ENCODE results near the gene CYS1.

DNA sequence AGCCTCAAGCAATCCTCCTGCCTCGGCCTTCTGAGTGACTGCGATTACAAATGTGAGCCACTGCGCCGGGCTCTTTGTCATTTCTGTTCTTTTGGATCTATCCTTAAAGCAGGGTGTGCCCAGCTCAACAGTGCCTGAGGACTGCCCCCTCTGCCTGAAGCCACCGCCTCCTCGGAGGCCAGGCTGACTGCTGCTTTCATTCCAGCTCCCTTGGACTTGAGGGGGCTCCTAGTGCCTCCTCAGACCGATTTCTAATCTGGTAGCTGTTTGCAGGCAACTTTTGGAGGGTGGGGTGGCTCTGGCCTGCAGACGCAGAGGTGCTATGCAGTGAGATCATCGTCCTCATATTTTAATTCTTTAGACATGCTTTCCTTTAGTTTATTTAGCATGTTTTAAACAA, 72.8 kb downstream of the CYS1 start:
- TF ChIP-seq POLR2AphosphoS5 (IDR thresholded peaks at IDR 0.05): no peak
- TF ChIP-seq, protein P1, sequence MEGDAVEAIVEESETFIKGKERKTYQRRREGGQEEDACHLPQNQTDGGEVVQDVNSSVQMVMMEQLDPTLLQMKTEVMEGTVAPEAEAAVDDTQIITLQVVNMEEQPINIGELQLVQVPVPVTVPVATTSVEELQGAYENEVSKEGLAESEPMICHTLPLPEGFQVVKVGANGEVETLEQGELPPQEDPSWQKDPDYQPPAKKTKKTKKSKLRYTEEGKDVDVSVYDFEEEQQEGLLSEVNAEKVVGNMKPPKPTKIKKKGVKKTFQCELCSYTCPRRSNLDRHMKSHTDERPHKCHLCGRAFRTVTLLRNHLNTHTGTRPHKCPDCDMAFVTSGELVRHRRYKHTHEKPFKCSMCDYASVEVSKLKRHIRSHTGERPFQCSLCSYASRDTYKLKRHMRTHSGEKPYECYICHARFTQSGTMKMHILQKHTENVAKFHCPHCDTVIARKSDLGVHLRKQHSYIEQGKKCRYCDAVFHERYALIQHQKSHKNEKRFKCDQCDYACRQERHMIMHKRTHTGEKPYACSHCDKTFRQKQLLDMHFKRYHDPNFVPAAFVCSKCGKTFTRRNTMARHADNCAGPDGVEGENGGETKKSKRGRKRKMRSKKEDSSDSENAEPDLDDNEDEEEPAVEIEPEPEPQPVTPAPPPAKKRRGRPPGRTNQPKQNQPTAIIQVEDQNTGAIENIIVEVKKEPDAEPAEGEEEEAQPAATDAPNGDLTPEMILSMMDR (IDR thresholded peaks at IDR 0.05; ENCODE audit: poor library complexity, severe bottlenecking): no peak
- TF ChIP-seq, protein P2, sequence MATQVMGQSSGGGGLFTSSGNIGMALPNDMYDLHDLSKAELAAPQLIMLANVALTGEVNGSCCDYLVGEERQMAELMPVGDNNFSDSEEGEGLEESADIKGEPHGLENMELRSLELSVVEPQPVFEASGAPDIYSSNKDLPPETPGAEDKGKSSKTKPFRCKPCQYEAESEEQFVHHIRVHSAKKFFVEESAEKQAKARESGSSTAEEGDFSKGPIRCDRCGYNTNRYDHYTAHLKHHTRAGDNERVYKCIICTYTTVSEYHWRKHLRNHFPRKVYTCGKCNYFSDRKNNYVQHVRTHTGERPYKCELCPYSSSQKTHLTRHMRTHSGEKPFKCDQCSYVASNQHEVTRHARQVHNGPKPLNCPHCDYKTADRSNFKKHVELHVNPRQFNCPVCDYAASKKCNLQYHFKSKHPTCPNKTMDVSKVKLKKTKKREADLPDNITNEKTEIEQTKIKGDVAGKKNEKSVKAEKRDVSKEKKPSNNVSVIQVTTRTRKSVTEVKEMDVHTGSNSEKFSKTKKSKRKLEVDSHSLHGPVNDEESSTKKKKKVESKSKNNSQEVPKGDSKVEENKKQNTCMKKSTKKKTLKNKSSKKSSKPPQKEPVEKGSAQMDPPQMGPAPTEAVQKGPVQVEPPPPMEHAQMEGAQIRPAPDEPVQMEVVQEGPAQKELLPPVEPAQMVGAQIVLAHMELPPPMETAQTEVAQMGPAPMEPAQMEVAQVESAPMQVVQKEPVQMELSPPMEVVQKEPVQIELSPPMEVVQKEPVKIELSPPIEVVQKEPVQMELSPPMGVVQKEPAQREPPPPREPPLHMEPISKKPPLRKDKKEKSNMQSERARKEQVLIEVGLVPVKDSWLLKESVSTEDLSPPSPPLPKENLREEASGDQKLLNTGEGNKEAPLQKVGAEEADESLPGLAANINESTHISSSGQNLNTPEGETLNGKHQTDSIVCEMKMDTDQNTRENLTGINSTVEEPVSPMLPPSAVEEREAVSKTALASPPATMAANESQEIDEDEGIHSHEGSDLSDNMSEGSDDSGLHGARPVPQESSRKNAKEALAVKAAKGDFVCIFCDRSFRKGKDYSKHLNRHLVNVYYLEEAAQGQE (IDR thresholded peaks at IDR 0.05; ENCODE audit: borderline replicate concordance): no peak
- no peak for TF ChIP-seq EZH2 (IDR thresholded peaks at IDR 0.05; ENCODE audit: borderline replicate concordance, insufficient read depth, low read length, poor library complexity, severe bottlenecking)
- TF ChIP-seq RAD21 (conservative IDR thresholded peaks at IDR 0.05): no peak

Data from neural cell (in vitro differentiated cells).